CD14-positive monocyte (primary cell): ENCODE results near the gene GJB5. TPM values are rescaled to one million over a fixed set of nuclear protein-coding genes. Genes with fewer than 3 reads are reported as not detected.

Experiments used
- DNase-seq, 3 donors: peaks; one replicate each; pipeline ENCODE4 v3.0.0-alpha.2; 2011 to 2022
- H2AFZ ChIP-seq: 2 replicates; pipeline ENCODE4 v1.6.0; 2012; ENCODE audit warnings: mild to moderate bottlenecking, low read depth, low read length, inconsistent platforms; ENCODE audit not compliant: insufficient read depth, poor library complexity, severe bottlenecking
- H3K27ac ChIP-seq, 2 donors: 1 replicate in 1 of 2; 2 replicates in 1 of 2; pipeline ENCODE4 v1.5.1; 2012 to 2013; ENCODE audit warnings: low read length in 2 of 2, control low read depth in 1 of 2, inconsistent platforms in 1 of 2, low read depth in 1 of 2, mild to moderate bottlenecking in 1 of 2
- H3K27me3 ChIP-seq, 2 donors: one replicate each; pipeline versions ENCODE4 v1.6.0 to v1.6.1; 2011 to 2013; ENCODE audit warnings: low read length in 2 of 2; ENCODE audit not compliant: control insufficient read depth in 2 of 2, insufficient read depth in 2 of 2
- H3K36me3 ChIP-seq, 2 donors: replicated peaks in 1 of 2; 1 replicate in 1 of 2; 2 replicates in 1 of 2; pipeline versions ENCODE4 v1.5.1 to v1.6.1; 2012 to 2013; ENCODE audit warnings: low read length in 2 of 2, control low read depth in 1 of 2, inconsistent platforms in 1 of 2, mild to moderate bottlenecking in 1 of 2; ENCODE audit not compliant: insufficient read depth in 2 of 2, control insufficient read depth in 1 of 2
- H3K4me1 ChIP-seq, 2 donors: 1 replicate in 1 of 2; 2 replicates in 1 of 2; pipeline versions ENCODE4 v1.5.1 to v1.6.1; 2012 to 2013; ENCODE audit warnings: low read length in 2 of 2, control low read depth in 1 of 2, inconsistent platforms in 1 of 2, mild to moderate bottlenecking in 1 of 2, moderate library complexity in 1 of 2; ENCODE audit not compliant: insufficient read depth in 2 of 2, control insufficient read depth in 1 of 2
- H3K4me2 ChIP-seq: replicated peaks from 2 replicates; pipeline ENCODE3; 2012; ENCODE audit warnings: low read length, moderate library complexity, mild to moderate bottlenecking; ENCODE audit not compliant: poor library complexity, severe bottlenecking; ENCODE audit errors: extremely low read depth
- H3K4me3 ChIP-seq, 3 experiments: fragments of 200-600 bp in 1 of 3; sonication (generic) in 1 of 3; replicated peaks in 1 of 3; 1 replicate in 2 of 3; 2 replicates in 1 of 3; pipeline ENCODE4 v1.5.1; 2011 to 2013; ENCODE audit warnings: low read length in 3 of 3, mild to moderate bottlenecking in 3 of 3, control low read depth in 2 of 3, low read depth in 2 of 3, inconsistent platforms in 1 of 3, moderate library complexity in 1 of 3
- H3K79me2 ChIP-seq: 2 replicates; pipeline ENCODE4 v1.6.0; 2012; ENCODE audit warnings: mild to moderate bottlenecking, control low read depth, inconsistent platforms, low read length, moderate library complexity; ENCODE audit not compliant: insufficient read depth
- H3K9ac ChIP-seq: 2 replicates; pipeline ENCODE4 v1.6.0; 2017; ENCODE audit warnings: low read length, mild to moderate bottlenecking; ENCODE audit not compliant: insufficient read depth, poor library complexity, severe bottlenecking
- H3K9me3 ChIP-seq, 2 donors: replicated peaks in 1 of 2; 1 replicate in 1 of 2; 2 replicates in 1 of 2; pipeline versions ENCODE4 v1.5.1 to v1.6.1; 2012 to 2013; ENCODE audit warnings: low read length in 2 of 2, control low read depth in 1 of 2; ENCODE audit not compliant: control insufficient read depth in 1 of 2, insufficient read depth in 1 of 2
- H4K20me1 ChIP-seq: 2 replicates; pipeline ENCODE4 v1.6.0; 2012; ENCODE audit warnings: mild to moderate bottlenecking, low read length, control low read depth, moderate library complexity; ENCODE audit not compliant: insufficient read depth
- H3K27ac Mint-ChIP-seq, 7 donors: one replicate each; pipeline ENCODE4 v1.8.0; 2020; ENCODE audit warnings: mild to moderate bottlenecking in 7 of 7, mixed read lengths in 7 of 7, moderate library complexity in 6 of 7, inconsistent platforms in 2 of 7
- H3K27me3 Mint-ChIP-seq, 3 donors: one replicate each; pipeline ENCODE4 v1.8.0; 2021 to 2022; ENCODE audit warnings: low read depth in 3 of 3, mild to moderate bottlenecking in 3 of 3, mixed read lengths in 3 of 3, moderate library complexity in 3 of 3, inconsistent platforms in 1 of 3
- H3K36me3 Mint-ChIP-seq, 2 donors: one replicate each; pipeline ENCODE4 v1.8.0; 2020; ENCODE audit warnings: mixed read lengths in 2 of 2, inconsistent platforms in 1 of 2, mild to moderate bottlenecking in 1 of 2
- H3K4me1 Mint-ChIP-seq: one replicate; pipeline ENCODE4 v1.8.0; 2020; ENCODE audit warnings: mild to moderate bottlenecking, mixed read lengths
- H3K4me3 Mint-ChIP-seq, 2 donors: one replicate each; pipeline ENCODE4 v1.8.0; 2020; ENCODE audit warnings: mild to moderate bottlenecking in 2 of 2, mixed read lengths in 2 of 2, moderate library complexity in 1 of 2
- H3K9me3 Mint-ChIP-seq, 7 donors: one replicate each; pipeline ENCODE4 v1.8.0; 2020 to 2022; ENCODE audit warnings: mixed read lengths in 7 of 7, mild to moderate bottlenecking in 6 of 7, moderate library complexity in 6 of 7, inconsistent platforms in 2 of 7
- CTCF ChIP-seq: fragments of 200-600 bp; IDR thresholded peaks from one replicate; pipeline ENCODE4 v1.8.0; 2022; ENCODE audit warnings: antibody characterized with exemption, mild to moderate bottlenecking
- WGBS: methylation state at CpG from one replicate; pipeline ENCODE4 v1.1.5; 2013; ENCODE audit warnings: missing lambda C conversion rate; ENCODE audit not compliant: insufficient coverage; 5-methylcytosine and 5-hydroxymethylcytosine counted together
- intact Hi-C, 2 donors: fragments of 100-400 bp; cut with micrococcal nuclease; formaldehyde crosslinking; loops; one replicate each; pipeline versions ENCODE4 v1.15.0 to v1.15.1; 2023
- polyA plus RNA-seq, 3 donors: library from polyadenylated mRNA; depleted of rRNA in 1 of 3; unstranded in 2 of 3; stranded (reverse) in 1 of 3; fragments of 300-500 nt in 2 of 3; fragments of >200 nt in 1 of 3; fragmentation: Illumina TruSeq in 2 of 3; gene quantifications; 1 replicate in 2 of 3; 2 replicates in 1 of 3; pipeline ENCODE4 v1.2.3, GENCODE V29; 2012 to 2021

GJB5 gene
- polyA plus RNA-seq, 3 donors = 0.12 TPM; not detected in 2

GRCh38 chr1:34762474-34763141 lies 7.8 kb downstream of the GJB5 start:
- H3K27me3 ChIP-seq = no peaks in the 10 kb centered on the region
- H3K9me3 ChIP-seq = no peaks in the 10 kb centered on the region
- Mint-ChIP-seq H3K4me1 (no peaks in the 10 kb centered on the region), H3K27ac (no peak overlapping the region), H3K27me3 (peaks cover 0 to 2% (median 1%) of the 10 kb centered on the region in 3 donors), H3K9me3 (peaks cover 0 to 3% (median 0%) of the 10 kb centered on the region in 7 donors), H3K4me3 (no peak overlapping the region), H3K36me3 (no peaks in the 10 kb centered on the region)
- no peaks in the 10 kb centered on the region for H3K79me2 ChIP-seq
- no peak for TF ChIP-seq CTCF
- intact Hi-C loops = no loop called here
- H3K4me1 ChIP-seq = no peaks in the 10 kb centered on the region
- no peak overlapping the region for H2AFZ ChIP-seq
- H3K36me3 ChIP-seq = no peaks in the 10 kb centered on the region
- no peaks in the 10 kb centered on the region for H4K20me1 ChIP-seq
- no peak overlapping the region for H3K4me3 ChIP-seq
- no peak overlapping the region for H3K27ac ChIP-seq
- no peak overlapping the region for H3K4me2 ChIP-seq
- DNase-seq = no peak
- 87% methylated on average over 5 of the region's 7 CpGs for WGBS
- H3K9ac ChIP-seq = no peak overlapping the region

DNA sequence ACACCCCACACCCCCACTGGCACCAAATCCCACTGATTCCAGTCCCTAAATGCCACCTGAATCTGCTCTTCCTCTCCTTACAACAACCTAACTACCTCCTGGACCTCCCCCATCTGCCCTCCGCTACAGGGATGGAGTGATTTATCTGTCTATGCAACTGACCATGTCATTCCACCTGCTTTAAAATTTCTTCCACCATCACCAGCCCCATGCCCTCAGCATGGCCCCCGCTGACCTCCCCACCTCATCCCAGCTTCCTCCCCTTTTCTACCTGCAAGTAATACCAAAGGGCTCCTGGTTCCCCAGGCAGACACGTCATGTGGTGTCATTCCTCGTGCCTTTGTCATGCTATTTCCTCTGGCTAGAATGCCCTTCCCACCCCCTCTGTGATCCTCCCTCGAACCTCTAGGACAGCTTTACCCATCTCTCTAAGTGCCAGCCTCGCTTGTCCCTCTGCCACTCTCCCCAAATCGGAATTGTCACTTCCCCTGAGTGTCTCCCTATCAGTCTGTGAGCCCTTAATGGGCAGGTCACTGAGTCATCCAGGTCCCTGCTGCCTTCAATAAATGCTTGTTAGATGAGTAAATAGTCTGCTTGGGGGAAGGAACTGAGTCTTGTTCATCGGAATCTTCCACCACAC lies 8.4 kb downstream of the GJB5 start:
- H3K4me2 ChIP-seq = no peak overlapping the region
- no peak overlapping the region for H2AFZ ChIP-seq
- intact Hi-C loops = no loop called here
- no peaks in the 10 kb centered on the region for H4K20me1 ChIP-seq
- Mint-ChIP-seq H3K36me3 (no peaks in the 10 kb centered on the region), H3K27me3 (peaks cover 0 to 2% (median 1%) of the 10 kb centered on the region in 3 donors), H3K27ac (no peak overlapping the region), H3K9me3 (peaks cover 0 to 3% (median 0%) of the 10 kb centered on the region in 7 donors), H3K4me1 (no peaks in the 10 kb centered on the region), H3K4me3 (no peak overlapping the region)
- H3K9me3 ChIP-seq = no peaks in the 10 kb centered on the region
- no peak for DNase-seq
- no peaks in the 10 kb centered on the region for H3K27me3 ChIP-seq
- no peaks in the 10 kb centered on the region for H3K4me1 ChIP-seq
- TF ChIP-seq CTCF = no peak
- H3K4me3 ChIP-seq = no peak overlapping the region
- 51% methylated on average over 5 of the region's 8 CpGs for WGBS
- H3K36me3 ChIP-seq = no peaks in the 10 kb centered on the region
- no peak overlapping the region for H3K9ac ChIP-seq
- H3K79me2 ChIP-seq = no peaks in the 10 kb centered on the region
- no peak overlapping the region for H3K27ac ChIP-seq
